Hematopoietic multipotent progenitor cell treated with erythropoietin and hydrocortisone succinate and interleukin-3 and kit ligand, for 17 days (in vitro differentiated cells): ENCODE results near the gene ACSL6.

Source experiments
- DNase-seq: peaks from one replicate; pipeline ENCODE4 v3.0.0-alpha.2; 2015; ENCODE audit warnings: low spot score

ACSL6 gene

DNA sequence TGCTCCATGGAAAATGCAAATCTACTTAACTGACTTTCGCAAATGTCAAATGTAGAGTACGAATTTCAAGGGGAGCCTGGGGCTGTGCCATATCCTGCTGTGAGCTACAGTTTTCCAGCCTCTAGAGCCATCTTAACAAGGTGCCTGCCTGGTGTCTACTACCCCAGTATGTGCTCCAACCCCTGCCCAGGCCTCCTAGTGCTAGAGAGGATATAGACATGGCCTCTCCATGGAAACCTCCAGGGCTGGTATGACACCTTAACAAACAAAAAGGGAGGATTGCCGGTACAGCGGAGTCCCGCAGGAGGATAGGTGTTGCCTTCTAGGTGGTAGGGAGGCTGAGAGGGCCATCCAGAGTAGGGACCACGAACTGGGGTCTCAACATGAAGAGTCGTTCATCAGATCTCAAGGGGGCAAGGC lies 35.4 kb upstream of the ACSL6 start:
- no peak for DNase-seq

DNA sequence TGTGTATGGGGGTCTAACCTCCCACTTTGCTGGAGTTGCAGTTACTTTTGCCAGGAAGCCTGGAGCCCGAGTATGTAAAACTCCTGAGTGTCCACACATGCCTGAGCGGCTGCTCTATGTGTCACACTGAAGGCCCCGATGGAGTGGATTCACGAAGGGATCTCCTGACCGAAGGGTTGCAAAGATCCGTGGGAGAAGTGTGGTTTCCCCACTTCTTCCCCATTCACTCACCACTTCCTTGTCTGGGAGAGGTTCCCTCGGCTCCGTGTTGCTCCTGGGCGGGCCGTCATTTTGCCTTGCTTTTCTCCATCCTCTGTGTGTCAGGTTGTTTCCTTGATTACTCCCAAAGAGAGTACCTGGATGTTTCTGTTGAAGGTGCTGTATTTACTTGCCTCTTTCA lies 32.7 kb upstream of the ACSL6 start:
- no peak for DNase-seq

DNA sequence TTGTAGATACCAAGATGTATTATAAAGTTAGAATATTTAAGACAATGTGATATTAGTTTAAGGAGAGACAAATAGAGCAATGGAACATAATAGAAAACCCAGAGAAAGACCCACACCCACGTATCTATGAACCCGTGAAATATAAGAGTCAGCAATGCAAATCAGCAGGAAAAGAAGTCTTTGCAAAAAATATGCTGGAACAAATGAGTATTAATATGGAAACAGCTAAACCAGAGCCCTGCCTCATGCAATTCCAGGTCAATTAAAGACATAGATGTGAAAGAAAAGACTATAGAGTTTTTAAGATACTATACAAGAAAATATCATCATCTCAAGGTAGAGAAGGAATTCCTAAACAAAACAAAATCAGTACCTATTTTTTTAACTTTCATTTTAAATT lies 25.9 kb upstream of the ACSL6 start:
- DNase-seq: no peak

DNA sequence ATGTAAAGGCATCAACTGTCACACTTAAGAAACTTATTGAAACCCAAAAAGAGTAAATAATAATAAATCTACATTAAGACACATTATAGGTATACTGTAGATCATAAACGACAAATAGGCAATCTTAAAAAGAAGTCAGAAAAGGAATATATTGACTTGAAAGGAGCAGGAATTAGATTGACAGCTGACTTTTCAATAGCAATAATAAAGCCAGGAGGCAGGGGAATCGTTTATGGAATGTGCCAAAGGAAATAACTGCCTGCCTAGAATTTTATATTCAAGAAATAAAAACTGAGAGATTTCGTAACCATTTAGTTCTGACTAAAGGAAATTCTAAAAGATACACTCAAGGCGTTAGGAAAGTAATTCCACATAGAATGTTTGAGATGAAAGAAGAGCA lies 21.7 kb upstream of the ACSL6 start:
- no peak for DNase-seq

DNA sequence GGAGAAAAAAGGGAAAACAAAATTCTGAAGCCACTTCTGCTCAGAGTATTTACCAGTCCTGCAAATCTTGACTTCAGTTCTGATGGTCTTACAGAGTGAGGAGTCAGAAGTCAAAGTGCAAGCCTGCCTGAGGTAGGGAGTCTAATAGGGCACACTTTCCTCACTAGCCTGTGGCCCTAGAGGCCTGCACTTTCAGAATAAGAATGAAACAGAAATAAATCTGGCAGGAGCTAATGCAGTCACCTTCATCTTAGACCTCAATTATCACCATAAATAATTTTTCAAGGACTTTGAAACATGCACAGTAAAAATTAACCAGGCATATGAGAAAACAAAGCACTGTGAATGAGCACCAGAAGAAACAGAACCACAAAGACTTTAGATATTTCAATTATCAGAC lies 20.7 kb upstream of the ACSL6 start:
- no peak for DNase-seq

DNA sequence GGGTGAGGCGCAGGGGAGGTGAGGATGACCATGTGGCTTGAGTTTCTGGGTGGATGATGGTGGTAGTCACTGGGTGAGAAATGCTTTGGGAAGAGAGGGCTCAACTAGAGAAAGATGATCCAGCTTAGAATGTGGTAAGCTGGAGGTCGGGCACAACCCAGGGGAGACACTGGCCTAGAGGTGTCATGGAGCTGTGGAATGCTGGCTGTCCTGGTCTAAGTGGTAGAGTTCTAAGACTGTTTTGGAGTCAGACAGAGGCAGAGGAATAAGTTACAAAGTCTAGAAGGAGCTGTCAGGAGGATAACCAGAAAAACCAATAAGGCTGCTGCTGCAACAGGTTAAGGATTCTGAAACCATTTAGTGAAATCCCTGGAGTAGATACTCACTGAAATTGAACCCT lies 19.2 kb upstream of the ACSL6 start:
- DNase-seq: no peak

DNA sequence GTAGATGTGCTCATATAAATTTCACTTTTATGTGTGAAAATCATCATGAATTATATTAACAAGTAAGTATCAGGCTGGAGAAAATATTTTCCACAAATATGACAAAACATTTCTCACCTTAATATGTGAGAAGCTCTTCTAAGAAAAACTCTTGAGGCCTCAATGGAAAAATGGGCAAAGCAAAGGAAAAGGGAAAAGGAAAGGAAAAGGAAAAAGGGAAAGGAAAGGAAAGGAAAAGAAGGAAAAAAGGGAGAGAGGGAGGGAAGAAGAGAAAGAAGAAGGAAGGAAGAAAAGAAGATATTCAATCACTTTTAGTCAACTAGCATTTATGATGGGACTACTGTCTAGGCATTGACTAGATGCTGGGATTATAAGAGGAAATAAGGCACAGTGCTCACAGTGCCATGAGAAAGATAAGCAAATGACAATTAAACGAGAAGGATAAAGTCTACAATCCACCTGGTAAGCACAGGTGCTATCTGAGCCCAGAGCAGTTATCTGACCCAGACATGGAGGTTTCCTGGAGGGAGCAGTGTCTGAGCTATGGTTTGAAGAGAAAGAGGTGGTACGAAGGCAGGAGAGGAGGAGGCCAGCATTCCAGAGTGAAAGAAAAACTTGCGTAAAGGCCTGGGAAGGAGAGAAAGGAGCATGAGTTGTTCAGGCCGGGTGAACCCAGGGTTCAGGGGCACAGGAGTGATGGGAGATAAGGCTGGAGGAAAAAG lies 18.3 kb upstream of the ACSL6 start:
- no peak for DNase-seq

DNA sequence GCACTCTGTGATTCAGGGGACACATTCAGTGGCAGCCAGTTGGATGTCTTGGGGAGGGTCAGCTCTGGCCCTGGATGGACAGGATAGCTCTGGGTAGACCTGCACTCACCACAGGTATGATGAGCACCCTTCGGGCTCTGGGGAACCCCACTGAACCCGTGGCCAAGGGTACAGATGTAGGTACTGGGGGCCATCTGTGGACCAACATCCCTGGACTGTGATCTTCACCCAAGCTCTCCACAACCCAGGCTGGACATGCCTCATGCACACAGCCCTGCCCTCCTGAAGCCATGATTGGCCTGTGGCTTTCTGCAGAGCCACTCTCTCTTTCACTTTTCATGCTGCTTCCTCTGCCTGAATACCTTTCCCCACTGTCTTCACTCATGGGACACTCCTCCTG lies 15.6 kb upstream of the ACSL6 start:
- DNase-seq: no peak

DNA sequence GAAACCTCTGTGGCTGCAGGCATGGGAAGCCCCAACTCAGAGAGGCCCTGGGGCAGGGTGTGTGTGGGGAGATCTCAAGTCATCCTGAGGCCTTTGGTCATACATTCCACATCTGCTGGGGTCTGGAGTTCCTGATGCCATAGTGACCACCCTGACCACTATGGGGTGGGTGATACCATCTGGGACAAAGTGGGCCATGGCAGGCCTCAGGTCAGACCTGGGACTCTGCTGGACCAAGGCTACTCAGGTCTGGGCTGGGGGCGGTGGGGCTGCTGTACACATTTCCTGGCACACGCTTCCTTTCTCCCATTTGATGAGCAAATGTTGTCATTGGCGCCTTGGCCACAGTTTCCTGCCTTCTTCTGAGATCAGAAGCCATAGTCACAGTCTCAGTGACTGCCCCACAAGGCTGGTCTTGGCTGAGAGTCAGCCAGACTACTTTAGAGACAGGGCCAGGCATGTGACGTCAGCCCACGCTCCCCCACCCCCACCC lies 15.1 kb upstream of the ACSL6 start:
- no peak for DNase-seq

DNA sequence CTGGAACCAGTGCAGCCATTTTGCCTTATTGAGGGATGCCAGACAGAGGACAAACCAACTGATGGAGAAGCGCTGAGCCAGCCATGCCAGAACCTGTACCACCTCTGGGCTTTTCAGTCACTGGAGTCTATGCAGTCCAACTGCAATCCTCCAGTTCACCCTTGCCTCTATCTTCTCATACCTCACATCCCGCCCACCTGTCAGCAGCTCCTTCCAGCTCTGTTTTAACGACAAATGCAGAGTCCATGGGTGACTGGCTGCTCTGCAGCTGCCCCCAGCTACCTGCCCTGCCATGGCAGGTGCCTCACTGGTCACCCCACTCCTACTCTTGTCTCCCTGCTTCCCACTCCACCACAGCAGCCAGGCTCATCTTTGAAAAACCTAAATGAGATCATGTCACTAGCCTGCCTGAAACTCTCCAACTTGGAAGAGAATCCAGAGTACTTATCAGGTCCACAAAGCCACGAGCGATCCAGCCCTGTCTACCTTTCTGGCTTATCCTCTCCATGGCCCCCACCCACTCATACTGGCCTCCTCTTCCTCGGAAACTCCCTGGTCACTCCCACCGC lies 14.0 kb upstream of the ACSL6 start:
- DNase-seq: no peak

DNA sequence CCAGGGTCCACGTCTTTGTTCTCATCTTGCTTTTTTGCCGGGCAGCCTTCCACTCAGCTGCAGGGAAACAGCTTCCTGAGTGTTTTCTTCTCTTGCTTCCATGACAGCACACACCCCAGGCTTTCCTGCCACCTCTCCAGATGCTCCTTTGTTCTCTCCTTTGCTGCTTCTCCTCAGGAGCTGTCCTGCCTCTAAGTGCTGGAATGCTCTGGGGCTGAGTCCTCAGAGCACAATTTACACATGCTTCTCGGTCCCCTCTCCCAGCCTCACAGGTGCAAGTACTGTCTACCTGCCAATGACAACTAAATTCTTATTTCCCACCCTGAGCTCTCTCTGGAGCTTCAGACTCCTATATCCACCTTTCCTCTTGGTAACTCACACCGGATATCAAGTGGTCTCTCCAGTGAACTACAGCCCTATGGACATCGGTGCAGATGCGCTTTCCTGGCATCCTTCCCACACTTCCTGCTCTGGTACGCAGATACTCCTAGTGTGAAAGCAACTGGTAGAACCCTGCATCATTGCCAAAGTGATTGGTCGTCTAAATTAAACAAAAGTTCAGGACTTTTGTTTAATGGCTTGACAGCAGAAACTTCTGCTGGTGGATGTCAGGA lies 13.4 kb upstream of the ACSL6 start:
- DNase-seq: no peak

DNA sequence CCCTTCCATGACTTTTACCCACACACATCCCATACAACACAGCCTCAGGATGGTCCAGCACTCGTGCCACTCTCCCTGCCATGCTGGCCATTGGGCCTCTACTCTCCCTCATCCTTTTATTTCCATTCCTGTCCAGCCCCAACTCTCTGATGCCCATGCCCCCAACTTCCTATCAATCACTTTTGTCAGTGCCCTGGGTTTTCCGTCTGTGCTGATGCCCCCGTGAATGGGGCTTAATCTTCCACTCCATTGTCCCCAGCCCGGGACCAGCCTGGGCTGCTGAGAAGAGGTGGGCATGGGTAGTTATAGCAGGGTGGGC lies 12.6 kb upstream of the ACSL6 start:
- DNase-seq: no peak

DNA sequence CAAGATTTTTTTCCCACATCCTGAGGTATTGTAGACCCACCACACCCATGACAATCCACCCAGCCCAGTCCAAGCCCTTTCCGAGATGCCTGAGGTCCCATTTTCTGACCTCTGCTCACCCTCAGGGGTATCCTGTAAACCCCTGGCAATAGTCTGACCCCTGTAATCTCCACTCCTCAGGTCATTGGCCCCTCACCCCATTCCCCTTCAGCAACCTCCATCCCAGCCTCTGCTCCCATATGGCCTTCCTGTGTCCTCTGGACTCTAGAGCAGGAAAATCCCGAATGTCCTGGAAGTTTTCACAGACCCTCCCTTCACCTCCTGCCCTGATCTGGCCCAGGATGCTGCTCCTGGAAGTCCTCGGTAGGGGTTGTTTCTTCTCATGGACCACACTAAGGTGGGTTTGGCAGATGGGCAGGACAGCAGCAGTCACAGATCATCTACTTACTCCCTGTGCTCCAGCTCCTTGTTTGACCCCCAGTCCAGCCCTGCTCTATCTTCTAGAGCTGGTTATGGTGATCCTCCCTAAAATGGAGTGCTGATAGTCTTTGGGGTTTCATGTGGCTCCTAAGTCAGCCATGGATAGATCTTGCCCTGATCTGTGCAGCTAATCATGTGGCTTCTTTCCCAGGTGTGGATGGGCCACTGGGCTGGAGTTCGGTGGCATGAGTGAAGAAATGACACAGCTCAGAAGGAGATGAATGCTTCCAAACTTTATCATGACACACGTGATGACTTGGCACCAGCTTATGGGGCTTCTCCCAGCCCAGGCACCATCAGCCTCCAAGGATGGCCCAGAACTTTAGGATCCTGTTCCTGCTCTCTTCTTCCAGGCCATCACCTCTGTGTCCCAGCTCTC lies 12.0 kb upstream of the ACSL6 start:
- no peak for DNase-seq

DNA sequence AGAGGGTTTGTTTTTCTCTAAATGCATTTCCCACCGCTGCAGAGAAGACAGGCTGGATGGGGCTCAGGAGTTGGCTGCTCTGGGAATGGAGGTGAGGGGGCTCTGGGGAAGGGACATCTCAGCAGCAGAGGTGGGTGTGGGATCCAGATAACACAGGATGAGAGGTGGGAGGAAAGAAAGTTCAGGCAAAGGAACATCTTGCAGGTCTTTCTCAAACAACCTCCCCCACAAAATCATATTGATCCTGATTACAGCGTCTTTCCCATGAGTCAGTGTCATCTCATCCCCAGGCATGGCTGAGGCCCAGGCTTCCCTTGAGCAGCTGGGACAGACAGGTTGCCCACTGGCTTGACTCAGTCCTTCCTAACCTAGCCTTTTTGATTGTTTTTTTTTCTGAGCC lies 11.3 kb upstream of the ACSL6 start:
- DNase-seq: no peak

DNA sequence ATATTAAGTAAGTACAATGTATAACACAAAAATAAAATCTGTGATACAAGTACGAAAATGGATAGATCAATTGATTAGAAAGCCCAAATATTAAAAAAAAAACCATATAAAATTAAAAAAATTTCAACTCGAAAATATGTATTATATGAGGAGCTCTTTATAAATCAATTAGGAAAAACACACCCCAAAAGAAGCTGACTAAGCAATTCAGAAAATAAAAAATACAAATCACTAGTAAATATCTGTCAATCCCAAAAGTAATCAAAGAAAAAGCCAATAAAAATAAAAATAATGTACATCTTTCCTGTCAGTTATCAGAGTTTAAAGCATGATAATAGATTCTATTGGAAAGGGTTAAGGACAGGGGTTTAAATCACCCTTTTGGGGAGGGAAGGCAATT lies 10.2 kb upstream of the ACSL6 start:
- DNase-seq: no peak

DNA sequence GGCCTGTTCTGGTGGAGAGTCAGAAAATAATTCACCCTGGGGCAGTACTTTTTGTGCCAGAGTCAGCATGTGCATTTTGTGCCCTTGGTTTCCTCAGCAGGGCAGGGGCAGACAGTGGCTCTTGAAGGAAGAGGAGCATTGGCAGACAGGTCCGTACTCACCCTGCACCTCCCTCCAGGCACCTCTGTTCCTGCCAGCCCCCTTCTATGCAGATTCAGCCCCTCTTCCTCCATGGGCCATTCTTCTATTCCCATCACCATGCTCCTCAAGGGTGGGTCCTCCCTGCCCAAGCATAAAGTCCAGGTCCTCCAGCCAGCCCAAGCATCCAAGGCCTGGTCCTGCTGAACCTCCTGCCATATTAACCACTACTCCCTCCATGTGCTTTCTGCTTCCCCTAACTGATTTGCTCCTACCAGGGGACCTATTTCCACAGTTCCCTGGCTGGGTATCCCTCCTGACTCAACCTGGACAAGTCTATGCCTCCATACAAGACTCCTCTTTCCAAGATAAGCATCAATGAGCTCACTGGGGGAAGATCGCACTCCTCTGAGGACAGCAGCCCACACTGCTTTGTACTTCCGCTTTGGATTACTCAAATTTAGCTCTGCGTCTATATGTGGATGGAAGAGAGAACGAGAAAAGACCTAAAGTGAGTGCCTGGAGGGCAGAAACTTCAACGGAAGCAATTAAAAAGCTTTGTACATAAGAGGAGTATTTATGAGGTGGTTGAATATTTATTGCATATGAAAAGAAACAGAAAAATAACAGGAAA lies 9.3 kb upstream of the ACSL6 start:
- DNase-seq: no peak

DNA sequence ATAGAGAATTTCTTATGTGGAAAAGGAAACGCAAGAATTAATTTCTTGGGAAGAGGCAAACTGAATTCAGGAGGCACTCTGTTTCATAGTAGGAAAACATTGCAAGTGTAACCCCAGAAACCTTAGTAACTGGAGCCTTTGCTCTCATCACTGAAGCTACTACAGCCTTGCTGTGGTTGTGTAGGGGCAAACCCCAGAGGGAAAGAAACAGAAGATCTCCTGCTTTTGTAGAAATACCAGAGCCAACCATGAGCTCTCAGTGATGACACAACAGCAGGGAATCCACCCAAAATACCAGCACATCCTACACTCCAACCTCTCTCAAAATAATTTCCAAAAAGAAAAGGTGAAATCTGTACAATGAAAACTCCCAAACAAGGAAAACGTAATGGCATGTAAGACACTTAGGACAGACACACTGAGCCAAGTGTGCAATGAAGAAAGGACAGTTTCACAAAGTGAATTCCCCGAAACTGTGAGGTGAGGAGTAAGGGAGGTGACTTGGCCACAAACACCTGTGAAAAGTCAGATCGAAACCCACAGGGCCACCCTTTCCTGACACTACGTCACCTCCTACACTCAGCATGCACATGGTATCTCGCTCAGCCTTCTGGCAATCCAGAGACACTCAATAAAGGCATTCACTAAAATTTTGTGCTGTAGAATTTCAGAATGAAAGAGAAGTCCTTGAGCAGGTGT lies 8.5 kb upstream of the ACSL6 start:
- no peak for DNase-seq

DNA sequence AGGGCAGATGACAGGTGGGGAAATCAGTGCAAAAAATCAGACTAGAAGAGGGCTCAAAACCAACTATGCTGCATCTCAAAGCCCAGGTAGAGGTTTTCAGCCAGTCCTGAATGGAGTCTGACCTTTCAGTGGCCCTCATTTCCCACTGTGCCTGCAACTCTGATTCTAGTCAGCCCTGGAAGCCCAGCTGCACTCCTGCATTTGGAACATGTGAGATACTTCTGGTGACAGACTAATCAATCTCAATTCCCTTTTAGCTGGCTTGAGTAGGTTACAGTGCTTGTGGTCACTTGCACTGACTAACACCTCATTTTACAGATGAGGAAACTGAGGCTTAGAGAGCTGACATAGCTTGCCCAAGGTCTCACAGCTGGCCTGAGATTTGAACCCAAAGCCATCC lies 7.9 kb upstream of the ACSL6 start:
- DNase-seq: no peak

DNA sequence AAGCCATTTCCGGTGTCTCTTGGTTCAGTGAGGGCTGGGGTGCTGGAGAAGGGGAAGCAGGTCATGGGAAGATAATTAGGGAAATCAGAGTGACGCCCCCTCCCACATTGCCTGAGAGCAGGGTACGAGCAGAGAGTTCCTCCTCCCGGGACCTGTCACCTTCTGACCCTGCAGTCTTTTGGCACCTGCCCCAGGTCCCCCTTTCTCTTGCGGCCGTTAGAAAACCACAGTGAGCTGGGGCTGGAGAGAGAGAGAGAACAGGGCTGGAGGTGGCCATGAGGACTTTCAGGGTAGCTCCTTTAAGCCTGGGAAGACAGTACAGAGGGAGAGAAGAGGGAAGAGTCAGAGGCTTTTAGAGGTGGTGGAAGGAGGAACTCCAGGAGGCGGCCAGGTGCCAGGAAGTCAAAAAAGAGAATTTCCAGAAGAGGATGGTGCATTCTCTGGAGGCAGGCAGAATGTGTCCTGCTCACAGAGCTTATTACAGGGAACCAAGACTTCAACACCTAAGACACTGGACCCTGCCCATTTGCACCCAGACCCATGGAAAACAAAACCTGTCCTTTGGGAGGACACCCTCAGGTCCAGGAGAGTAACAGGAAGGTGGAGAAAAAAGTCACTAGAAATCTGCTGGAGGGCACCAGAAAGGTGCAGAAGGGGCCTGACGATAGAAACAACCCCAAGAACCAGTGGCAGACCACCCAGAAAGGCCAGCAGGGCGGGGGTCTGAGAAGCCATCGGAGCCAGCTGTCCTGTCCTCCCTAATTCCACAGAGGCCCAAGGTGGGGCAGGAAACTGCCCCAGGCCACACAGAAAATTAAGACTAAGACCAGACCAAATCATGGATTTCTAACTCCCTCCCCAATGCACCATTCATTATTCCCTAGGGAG lies 6.5 kb upstream of the ACSL6 start:
- no peak for DNase-seq

DNA sequence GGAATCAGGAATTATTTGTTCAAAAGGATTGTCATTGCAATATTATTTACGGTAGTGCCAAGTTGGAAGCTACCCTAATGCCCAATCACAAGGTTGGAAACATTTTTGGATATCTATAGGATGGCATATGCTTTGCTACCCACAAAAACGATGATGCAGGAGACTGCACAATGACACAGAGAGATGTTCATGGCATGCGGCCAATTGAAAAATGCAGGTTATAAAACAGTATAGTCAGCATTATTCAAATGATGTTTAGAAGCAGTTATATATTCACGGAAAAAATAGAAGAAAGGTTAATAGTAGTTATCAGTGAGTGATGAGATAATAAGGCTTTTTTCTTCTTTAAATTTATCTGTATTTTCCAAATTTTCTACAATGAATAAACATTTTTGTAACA lies 5.9 kb upstream of the ACSL6 start:
- DNase-seq: no peak
